AG04449 (cell line): ENCODE results near the gene SPATA31C1.

Source experiments
- CTCF ChIA-PET: fragments of 350-600 bp; formaldehyde crosslinking; extraction: SDS; loops from one replicate; lab custom pipeline; 2021; ENCODE audit warnings: antibody characterized with exemption; lab: Yijun Ruan, JAX
- POLR2A ChIA-PET: fragments of 400-600, 350-600 bp; formaldehyde crosslinking; extraction: SDS; loops from one replicate; lab custom pipeline; 2020; ENCODE audit warnings: antibody characterized with exemption, inconsistent platforms; lab: Yijun Ruan, JAX
- DNase-seq: peaks from one replicate; pipeline ENCODE4 v3.0.0-alpha.2; 2010; ENCODE audit warnings: low read depth, low spot score
- H3K4me3 ChIP-seq: 2 replicates; pipeline ENCODE4 v1.5.1; 2011; ENCODE audit warnings: low read depth, mild to moderate bottlenecking, control low read depth, low read length
- CTCF ChIP-seq: IDR thresholded peaks from one replicate; pipeline ENCODE4 v1.5.1; 2011; ENCODE audit warnings: mild to moderate bottlenecking, moderate library complexity, low read length, control low read depth, inconsistent platforms; ENCODE audit not compliant: insufficient read depth; ENCODE audit errors: missing control alignments

SPATA31C1 gene

DNA sequence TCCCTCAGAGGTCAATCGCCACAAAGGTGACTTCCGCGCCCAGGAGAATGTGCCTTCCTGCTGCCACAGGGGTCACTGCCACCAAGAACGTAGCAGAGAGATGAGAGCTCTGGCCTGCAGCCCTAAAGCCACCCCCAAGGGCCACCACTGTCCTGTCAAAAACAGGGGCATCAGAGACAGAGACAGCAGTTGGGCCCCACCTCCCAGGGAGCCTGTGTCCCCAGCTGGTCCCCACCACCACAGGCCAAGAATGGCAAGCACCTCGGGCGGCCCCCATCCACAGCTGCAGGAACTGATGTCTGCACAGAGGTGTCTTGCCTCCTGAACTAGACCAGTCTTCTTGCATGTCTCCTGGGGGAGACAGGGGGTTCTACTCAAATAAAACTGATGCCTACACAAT, 29.3 kb upstream of the SPATA31C1 start:
- no peak overlapping the region for H3K4me3 ChIP-seq
- DNase-seq, result no peak
- POLR2A ChIA-PET, result no interaction called here
- TF ChIP-seq CTCF, result no peak
- CTCF ChIA-PET, result no interaction called here

GRCh38 chr9:87889065-87889881, 28.5 kb upstream of the SPATA31C1 start:
- no peak for TF ChIP-seq CTCF
- H3K4me3 ChIP-seq, result no peak overlapping the region
- no peak for DNase-seq
- POLR2A ChIA-PET, result no interaction called here
- CTCF ChIA-PET, result no interaction called here

- no peak overlapping the region for H3K4me3 ChIP-seq
- CTCF ChIA-PET, result no interaction called here
These were observed 27.9 kb upstream of the SPATA31C1 start for GRCh38 chr9:87889882-87890252.

GRCh38 chr9:87890837-87891236, 26.9 kb upstream of the SPATA31C1 start:
- POLR2A ChIA-PET, result no interaction called here
- CTCF ChIA-PET, result no interaction called here
- H3K4me3 ChIP-seq, result no peak overlapping the region
- TF ChIP-seq CTCF, result no peak
- DNase-seq, result no peak

More at GRCh38 chr9:87889882-87890252, 27.9 kb upstream of the SPATA31C1 start:
- POLR2A ChIA-PET, result no interaction called here
- no peak for TF ChIP-seq CTCF
- DNase-seq, result no peak

DNA sequence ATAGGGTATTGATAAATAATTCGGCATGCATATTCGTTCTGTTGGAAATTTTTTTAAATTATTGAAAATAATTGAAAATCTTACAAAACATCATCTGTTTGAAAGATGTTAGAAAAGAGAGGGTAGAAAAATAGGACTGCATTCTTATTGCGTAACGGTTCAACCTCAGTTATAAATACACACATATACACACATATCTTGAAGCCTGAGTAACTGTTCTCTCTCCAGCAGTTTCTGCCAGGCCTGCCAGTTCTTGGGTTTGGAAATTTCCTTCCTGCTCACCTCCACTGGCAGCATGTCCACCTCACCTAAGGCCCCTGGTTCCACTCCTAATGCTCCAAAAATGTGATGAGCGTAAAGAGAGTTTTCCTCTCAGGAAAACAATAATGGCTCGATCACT, 26.0 kb upstream of the SPATA31C1 start:
- CTCF ChIA-PET, result no interaction called here
- POLR2A ChIA-PET, result no interaction called here
- no peak for TF ChIP-seq CTCF
- DNase-seq, result no peak
- H3K4me3 ChIP-seq, result no peak overlapping the region

GRCh38 chr9:87892956-87893355, 24.8 kb upstream of the SPATA31C1 start:
- no peak for DNase-seq
- TF ChIP-seq CTCF, result no peak

More at GRCh38 chr9:87892956-87893355, 24.8 kb upstream of the SPATA31C1 start:
- CTCF ChIA-PET, result no interaction called here
- POLR2A ChIA-PET, result no interaction called here
- H3K4me3 ChIP-seq, result no peak overlapping the region
